Stimulated activated CD4-positive, alpha-beta T cell treated with anti-CD3 and anti-CD28 coated beads, Interleukin-2, amount 100 ng/mL, for 24 hours (primary cell): ENCODE data around the gene NCOA7.
"Not testable (repeated sequence)": the region's sequence is repeated elsewhere in the genome, so short reads cannot be mapped to it uniquely, and the experiment has no call there.

ENCODE experiments used
- DNase-seq, 2 donors: peaks; one replicate each; pipeline ENCODE4 v3.0.0-alpha.2; 2020

NCOA7 gene

GRCh38 chr6:125842091-125842626 lies 51.4 kb downstream of the NCOA7 start:
- no peak for DNase-seq

GRCh38 chr6:125843593-125843992 lies 52.8 kb downstream of the NCOA7 start:
- no peak for DNase-seq

GRCh38 chr6:125844989-125845388 lies 54.2 kb downstream of the NCOA7 start:
- no peak for DNase-seq

DNA sequence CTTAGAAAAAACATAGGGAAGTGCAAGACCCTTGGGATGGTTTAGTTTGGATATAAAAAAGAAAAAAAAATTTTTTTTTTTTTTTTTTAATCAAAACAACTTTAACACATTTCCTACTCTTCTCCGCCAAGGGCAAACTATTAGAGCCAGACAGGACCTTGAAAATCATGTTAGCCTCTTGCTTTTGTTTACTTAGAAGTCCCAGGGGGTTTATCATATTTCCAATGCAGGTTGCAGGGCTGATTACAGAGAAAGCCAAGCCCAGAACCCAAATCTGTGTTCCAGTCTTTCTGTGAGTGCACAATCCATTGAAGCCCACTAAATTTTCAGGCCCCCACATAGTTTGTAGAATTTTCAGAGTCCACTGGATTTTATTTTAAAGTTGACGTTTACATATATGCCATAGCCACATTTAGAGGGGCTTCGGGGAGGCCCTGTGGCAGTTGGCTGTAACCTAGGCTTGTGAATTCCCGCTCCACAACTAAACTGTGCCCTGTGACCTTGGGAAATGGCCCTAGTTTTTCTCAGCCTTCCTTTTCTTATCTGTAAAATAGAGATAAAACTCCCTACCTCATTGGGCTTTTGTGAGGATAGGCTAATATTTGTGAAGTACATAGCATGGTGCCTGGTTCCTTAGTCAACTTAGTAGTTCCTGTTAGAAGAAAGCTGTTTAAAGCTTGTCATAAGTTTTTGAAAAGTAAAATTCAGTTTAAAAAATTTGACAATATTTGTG lies 55.7 kb downstream of the NCOA7 start:
- no peak for DNase-seq

DNA sequence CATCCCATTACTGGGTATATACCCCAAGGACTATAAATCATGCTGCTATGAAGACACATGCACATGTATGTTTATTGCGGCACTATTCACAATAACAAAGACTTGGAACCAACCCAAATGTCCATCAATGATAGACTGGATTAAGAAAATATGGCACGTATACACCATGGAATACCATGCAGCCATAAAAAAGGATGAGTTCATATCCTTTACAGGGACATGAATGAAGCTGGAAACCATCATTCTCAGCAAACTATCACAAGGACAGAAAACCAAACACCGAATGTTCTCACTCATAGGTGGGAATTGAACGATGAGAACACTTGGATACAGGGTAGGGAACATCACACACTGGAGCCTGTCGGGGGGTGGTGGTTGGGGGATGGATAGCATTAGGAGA lies 57.5 kb downstream of the NCOA7 start:
- not testable (repeated sequence) for DNase-seq

DNA sequence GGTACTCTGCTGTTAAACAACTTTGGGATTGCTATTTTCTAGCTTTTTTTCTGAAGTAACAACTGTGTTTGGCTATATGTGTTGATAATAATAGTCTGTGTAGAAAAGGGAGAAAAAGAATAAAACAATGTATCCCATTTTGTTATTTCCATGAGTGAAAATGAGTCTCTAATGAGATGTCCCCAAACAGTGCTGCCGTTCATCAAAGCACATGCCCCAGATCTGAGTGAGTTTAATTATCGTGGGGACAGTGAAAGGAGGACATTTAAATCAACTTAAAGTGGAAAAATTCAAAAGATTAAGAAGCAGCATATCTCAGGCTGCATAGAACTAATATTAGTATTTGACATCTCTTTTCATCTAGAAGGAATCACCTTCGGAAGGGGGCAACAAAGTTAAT lies 59.6 kb downstream of the NCOA7 start:
- DNase-seq, result no peak

GRCh38 chr6:125852587-125852986 lies 61.8 kb downstream of the NCOA7 start:
- DNase-seq, result no peak

- DNase-seq, result no peak
Measured at GRCh38 chr6:125853168-125853567, 62.4 kb downstream of the NCOA7 start.

DNA sequence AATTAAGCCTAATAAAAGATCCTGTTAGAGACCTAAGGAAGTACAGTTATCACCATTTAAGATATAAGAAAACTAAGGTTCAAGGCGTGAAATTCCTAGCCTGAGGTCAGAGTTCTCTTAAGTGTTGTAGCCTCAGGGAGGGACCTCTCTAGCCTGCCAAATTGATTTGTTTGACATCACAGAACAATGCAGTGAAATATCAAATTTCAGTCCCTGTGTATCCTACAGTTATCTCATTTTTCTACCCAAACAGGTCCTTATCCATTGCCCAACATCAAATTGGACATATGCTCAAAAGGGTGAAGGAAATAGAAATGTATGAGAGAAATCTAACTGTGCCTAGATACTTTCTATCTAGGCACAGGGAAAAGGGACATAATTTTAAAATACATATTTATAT lies 63.0 kb downstream of the NCOA7 start:
- no peak for DNase-seq

DNA sequence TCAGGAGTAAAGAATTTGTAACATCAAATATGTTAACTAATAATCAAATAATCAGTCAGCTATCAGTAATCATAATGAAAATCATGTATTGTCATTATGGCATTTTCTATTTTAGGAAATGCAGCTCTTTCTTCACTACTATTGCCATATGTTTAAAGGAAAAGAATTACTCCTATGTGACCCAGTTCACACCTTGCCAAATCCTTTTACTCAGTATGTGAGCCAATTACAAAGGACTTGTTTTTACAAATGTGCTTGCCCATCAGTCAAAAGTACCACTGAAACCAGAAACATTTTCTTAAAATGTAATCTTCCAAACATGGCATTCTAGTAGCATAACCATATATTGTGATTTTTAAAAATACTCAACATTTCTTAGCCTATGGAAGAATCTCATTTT lies 63.6 kb downstream of the NCOA7 start:
- no peak for DNase-seq

DNA sequence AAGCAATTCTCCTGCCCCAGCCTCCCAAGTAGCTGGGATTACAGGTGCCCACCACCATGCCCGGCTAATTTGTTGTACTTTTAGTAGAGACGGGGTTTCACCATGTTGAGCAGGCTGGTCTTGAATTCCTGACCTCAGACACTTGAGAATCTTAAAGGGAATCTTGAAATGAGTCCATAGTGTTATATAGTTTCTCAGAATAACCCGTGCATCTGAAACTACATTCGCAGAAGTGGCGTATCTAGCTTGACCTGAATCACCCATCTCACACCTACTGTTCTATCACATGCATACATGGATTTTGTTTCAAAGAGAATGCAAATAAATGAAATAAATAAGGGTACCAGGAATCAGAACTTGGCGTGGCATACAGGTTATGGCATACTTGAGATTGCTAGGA lies 65.0 kb downstream of the NCOA7 start:
- DNase-seq, result no peak

GRCh38 chr6:125857846-125858245 lies 67.1 kb downstream of the NCOA7 start:
- DNase-seq, result no peak

GRCh38 chr6:125858427-125859320 lies 67.9 kb downstream of the NCOA7 start:
- DNase-seq, result peak; percentile 20 to 23

DNA sequence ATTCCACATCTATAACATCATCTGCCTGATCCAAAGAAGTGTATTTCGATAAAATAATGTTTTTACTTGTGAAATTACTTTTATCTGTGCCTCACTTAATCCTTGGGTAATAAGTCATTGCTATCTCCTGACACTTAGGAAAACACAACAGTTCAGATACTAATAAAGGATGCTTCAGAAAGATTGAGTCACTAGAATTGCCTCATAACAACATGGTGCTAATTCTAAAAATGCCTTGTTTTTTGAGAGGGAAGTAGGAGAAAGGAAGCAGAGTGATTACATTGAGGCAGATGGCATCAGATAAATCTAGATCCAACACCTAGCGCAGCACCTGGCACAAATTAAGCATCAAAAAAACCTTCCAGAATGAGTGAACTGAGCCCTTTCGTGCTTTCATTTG lies 69.0 kb downstream of the NCOA7 start:
- DNase-seq, result no peak

- DNase-seq, result no peak
Measured at GRCh38 chr6:125863023-125863422, 72.3 kb downstream of the NCOA7 start.

DNA sequence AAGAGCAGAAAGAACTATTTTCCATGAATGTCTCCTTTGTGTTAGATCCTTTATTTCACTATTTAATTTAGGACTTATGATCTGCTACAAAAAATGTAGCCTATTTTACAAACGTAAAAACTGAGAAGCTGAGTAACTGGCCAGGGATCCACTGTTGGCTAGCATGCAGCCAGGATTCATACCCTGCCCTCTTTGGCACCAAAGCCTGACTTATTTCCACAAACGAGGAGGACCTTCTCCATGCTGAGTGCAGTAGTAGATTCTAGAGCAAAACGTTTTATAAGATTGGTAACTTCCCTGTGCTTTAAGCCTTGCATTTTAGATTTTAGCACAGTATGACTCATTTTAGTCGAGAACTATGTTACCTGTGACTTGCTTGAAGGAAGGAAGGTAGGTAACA lies 74.3 kb downstream of the NCOA7 start:
- no peak for DNase-seq

DNA sequence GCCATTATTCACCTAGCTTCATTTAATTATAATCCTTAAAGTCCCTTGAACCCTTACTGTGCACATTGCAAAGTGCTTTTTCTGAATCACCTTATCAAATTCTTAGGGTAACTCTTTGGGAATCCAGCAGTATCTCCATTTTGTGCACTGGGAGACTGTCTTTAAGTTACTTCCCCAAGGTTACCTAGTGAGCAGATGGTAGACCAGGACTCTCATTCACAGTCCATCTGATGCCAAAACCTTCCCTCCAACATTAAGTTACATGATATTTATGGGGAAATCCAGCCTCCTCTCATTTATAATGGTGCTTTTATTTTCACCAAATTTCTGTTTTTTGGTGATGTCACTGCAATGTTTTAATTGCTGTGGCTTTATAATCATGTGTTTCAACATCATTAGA lies 75.7 kb downstream of the NCOA7 start:
- no peak for DNase-seq

DNA sequence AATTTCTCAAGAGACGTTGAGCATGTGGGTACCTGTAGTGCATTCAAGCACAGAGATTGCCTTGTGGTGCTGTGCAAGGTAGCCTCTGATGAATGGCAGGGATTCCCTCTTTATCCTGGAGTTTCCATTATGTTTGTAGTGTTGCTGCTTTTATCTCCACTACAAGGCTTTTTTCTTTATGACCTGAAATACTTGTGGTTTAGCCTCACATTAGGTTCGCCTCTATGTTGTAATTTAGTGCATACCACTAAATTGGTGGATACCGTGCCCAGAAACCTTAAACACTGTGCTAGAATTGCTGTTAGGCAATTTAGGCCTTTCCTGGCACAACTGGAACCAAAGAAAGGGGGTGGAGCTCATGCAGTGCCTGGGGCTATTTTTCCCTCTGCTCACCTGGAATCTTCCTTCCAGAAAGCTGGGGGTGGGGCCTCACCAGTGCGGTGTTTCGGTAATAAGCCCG lies 76.8 kb downstream of the NCOA7 start:
- no peak for DNase-seq

GRCh38 chr6:125868252-125868651 lies 77.5 kb downstream of the NCOA7 start:
- no peak for DNase-seq

DNA sequence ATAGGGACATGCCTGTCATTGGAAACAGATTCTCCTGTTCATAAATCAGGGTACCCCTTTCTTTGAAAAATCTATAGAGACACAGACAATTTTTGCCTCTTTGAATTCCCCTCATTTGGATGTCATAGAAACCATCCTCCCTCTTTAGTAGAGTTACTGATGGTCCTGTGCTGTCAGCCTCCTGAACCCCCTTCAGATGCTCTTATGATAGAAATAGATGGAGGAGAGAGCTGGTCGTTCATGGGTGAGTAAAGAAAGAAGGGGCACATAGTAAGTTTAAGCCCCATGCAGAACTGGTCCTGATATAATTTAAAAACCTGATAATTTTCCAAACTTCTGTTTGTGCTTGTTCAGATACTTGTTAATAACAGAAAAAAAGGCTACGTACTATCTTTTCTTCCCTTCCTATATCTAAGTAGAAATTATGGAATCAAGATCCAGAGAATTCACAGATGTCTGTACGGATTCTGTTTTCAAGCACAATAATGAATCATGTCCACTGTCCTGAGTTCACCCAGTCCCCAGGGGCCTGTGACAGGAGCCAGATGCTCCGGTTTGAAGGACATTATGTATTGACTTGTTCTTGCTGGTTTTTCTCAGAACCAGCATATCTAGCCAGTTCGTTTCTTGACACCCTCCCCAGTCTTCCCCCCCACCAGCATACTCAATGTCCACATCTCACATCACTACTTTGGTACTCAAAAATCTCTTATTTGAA lies 78.1 kb downstream of the NCOA7 start:
- DNase-seq, result no peak

DNA sequence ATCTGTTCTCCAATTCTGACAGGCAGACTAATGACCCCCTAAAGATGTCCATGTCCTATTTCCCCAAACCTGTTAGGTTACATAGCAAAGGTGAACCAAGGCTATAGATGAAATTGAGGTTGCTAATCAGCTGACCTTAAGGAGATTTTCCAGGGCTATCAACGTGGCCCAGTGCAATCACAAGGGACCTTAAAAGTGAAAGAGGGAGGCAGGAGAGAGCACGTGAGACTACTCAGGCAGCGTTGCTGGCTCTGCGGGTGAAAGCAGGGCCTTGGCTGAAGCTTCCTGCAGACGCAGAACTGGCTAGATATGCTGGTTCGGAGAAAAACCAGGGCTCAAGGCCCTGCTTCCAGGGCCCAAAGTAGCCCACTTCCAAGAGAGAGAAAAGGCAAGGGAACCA lies 78.7 kb downstream of the NCOA7 start:
- DNase-seq, result no peak

DNA sequence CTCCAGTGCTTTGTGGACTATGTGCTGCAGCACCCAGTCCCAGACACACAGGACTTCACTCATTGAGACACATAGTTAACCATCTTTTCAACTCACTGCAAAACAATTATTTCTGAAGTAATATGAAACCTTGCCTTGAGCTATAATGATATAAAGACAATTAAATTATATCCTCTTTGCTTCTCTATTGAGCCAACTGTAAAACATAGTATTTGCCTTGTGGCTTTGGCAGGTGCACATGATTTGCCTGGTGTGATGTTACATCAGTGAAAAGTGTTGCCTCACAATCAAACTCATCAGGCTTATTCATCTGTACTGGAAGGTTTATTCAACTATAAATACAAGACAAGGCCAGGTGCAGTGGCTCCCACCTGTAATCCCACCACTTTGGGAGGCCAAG lies 80.6 kb downstream of the NCOA7 start:
- DNase-seq, result no peak

DNA sequence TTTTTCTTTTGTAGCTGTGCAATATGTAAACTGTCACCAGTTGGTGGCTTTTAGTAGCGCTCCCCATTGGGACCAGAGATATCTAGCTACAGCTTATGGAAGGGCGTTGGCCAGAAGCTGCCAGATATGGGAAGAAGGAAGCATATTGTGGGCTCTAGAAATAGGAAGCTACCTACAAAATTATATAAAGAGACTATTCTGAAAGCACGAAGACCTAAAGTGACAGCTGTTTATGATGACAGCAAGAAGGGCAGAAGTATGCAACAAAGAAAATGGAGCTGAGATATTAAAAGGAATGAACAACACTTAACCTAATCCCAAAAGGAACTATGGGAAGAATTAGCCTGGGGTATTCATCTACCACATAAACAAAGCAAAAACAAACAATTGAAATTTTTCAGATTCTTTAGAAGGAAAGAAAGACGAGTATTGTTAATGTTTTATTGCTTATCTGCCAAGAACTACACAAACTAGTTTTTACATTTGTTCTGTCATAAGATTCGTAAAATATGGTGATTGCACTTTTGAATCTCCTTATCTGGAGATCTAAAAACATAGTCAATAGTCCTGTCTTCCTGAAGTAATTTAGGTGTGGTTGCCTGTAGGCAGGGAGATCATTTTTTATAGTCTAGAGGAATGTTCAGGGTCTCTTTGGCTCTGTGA lies 81.6 kb downstream of the NCOA7 start:
- no peak for DNase-seq
